A673 (cell line): ENCODE measurements around the gene YEATS4.

Experiments used
- CTCF ChIP-seq: fragments of 300-800, 200-600 bp; sonication (generic); conservative IDR thresholded peaks from 2 replicates; pipeline ENCODE4 v1.5.1; 2017; ENCODE audit warnings: low read depth, mild to moderate bottlenecking, antibody characterized with exemption, low read length, moderate library complexity, mixed read lengths
- EZH2 ChIP-seq: fragments of 200-600 bp; sonication (generic); IDR thresholded peaks from 2 replicates; pipeline ENCODE4 v1.6.1; 2017; ENCODE audit warnings: borderline replicate concordance, low read depth, mild to moderate bottlenecking, mixed read lengths, antibody characterized with exemption, low read length; ENCODE audit not compliant: poor library complexity, severe bottlenecking

- no peak for TF ChIP-seq CTCF
- no peak for TF ChIP-seq EZH2
Observed at GRCh38 chr12:69360348-69360672, 767 bp downstream of the YEATS4 start.
